CD4-positive, alpha-beta T cell (primary cell): ENCODE data around the gene FBN1. TPM values are rescaled to one million over a fixed set of nuclear protein-coding genes. Genes with fewer than 3 reads are reported as not detected.

ENCODE experiments used
- ATAC-seq: fragments of 200-7000 bp; cut with Tn5 transposase; one replicate; pipeline ENCODE4 v1.10.0; 2022; ENCODE audit warnings: mild to moderate bottlenecking; ENCODE audit not compliant: poor library complexity
- CTCF ChIA-PET: fragments of 350-600 bp; sonication (Branson Sonifier 250); formaldehyde crosslinking; loops from one replicate; lab custom pipeline; 2021; ENCODE audit warnings: antibody characterized with exemption, inconsistent platforms; lab: Charles Lee
- POLR2A ChIA-PET: fragments of 350-600 bp; sonication (Branson Sonifier 250); formaldehyde crosslinking; loops from one replicate; lab custom pipeline; 2021; ENCODE audit warnings: antibody characterized with exemption, inconsistent platforms; lab: Charles Lee
- DNase-seq, 14 experiments: peaks; one replicate each; pipeline ENCODE4 v3.0.0-alpha.2; 2013 to 2020; ENCODE audit warnings: mixed read lengths in 2 of 14
- H3K27ac ChIP-seq, 2 donors: one replicate each; pipeline versions ENCODE4 v1.5.1 to v1.7.0; 2013; ENCODE audit warnings: low read length in 2 of 2, low read depth in 1 of 2, mild to moderate bottlenecking in 1 of 2
- H3K27me3 ChIP-seq, 2 experiments: 1 replicate in 1 of 2; 2 replicates in 1 of 2; pipeline versions ENCODE4 v1.6.1 to v1.7.0; 2013; ENCODE audit warnings: low read length in 2 of 2, control low read depth in 1 of 2, mild to moderate bottlenecking in 1 of 2, moderate library complexity in 1 of 2; ENCODE audit not compliant: insufficient read depth in 2 of 2, control insufficient read depth in 1 of 2
- H3K36me3 ChIP-seq: one replicate; pipeline ENCODE4 v1.6.1; 2013; ENCODE audit warnings: low read length, control low read depth; ENCODE audit not compliant: insufficient read depth
- H3K4me1 ChIP-seq: one replicate; pipeline ENCODE4 v1.6.1; 2013; ENCODE audit warnings: low read length, control low read depth; ENCODE audit not compliant: insufficient read depth
- H3K4me3 ChIP-seq: one replicate; pipeline ENCODE4 v1.5.1; 2013; ENCODE audit warnings: mild to moderate bottlenecking, low read length, moderate library complexity
- H3K9me3 ChIP-seq, 2 experiments: 1 replicate in 1 of 2; 2 replicates in 1 of 2; pipeline versions ENCODE4 v1.6.1 to v1.7.0; 2013; ENCODE audit warnings: low read length in 2 of 2, mild to moderate bottlenecking in 2 of 2, control low read depth in 1 of 2, moderate library complexity in 1 of 2; ENCODE audit not compliant: control insufficient read depth in 1 of 2, insufficient read depth in 1 of 2
- H3K27ac Mint-ChIP-seq: one replicate; pipeline ENCODE4 v1.8.0; 2020; ENCODE audit warnings: mixed read lengths
- H3K27me3 Mint-ChIP-seq: one replicate; pipeline ENCODE4 v1.8.0; 2021; ENCODE audit warnings: mixed read lengths
- H3K36me3 Mint-ChIP-seq: one replicate; pipeline ENCODE4 v1.8.0; 2021; ENCODE audit warnings: low read depth, mixed read lengths
- H3K4me1 Mint-ChIP-seq: one replicate; pipeline ENCODE4 v1.8.0; 2021; ENCODE audit warnings: low read depth, mixed read lengths
- H3K4me3 Mint-ChIP-seq: one replicate; pipeline ENCODE4 v1.8.0; 2020; ENCODE audit warnings: mild to moderate bottlenecking, mixed read lengths
- H3K9me3 Mint-ChIP-seq: one replicate; pipeline ENCODE4 v1.8.0; 2020; ENCODE audit warnings: mixed read lengths
- CTCF ChIP-seq: fragments of 200-600 bp; IDR thresholded peaks from one replicate; pipeline ENCODE4 v1.8.0; 2022; ENCODE audit warnings: antibody characterized with exemption, mild to moderate bottlenecking
- intact Hi-C, 2 experiments: fragments of 100-400 bp; cut with DNase I in 1 of 2; cut with micrococcal nuclease in 1 of 2; formaldehyde crosslinking; loops; one replicate each; pipeline versions ENCODE4 v1.15.1 to v1.9.0; 2023 to 2025; cut with DNase I, micrococcal nuclease
- total RNA-seq, 174 experiments: library from RNA in 2 of 174; stranded (reverse) in 2 of 174; gene quantifications; one replicate each; pipeline ENCODE4 v1.2.3 and lab custom pipeline; 2021 to 2026

The FBN1 gene
- total RNA-seq, 2 experiments from 2014 or later = 0.11 to 0.25 TPM

- intact Hi-C loops = no loop called here
- H3K4me1 ChIP-seq = no peaks in the 10 kb centered on the region
- no peak overlapping the region for H3K27ac Mint-ChIP-seq
- peaks cover 6% of the 10 kb centered on the region for H3K9me3 Mint-ChIP-seq
- no peaks in the 10 kb centered on the region for H3K36me3 ChIP-seq
- H3K4me1 Mint-ChIP-seq = no peaks in the 10 kb centered on the region
- H3K27me3 Mint-ChIP-seq = no peaks in the 10 kb centered on the region
- H3K27me3 ChIP-seq = no peaks in the 10 kb centered on the region
- no peaks in the 10 kb centered on the region for H3K9me3 ChIP-seq
- no peaks in the 10 kb centered on the region for H3K36me3 Mint-ChIP-seq
- ATAC-seq = no peak
- CTCF ChIA-PET = no interaction called here
- DNase-seq = no peak
- POLR2A ChIA-PET = no interaction called here
- no peak overlapping the region for H3K4me3 Mint-ChIP-seq
- no peak for TF ChIP-seq CTCF
- H3K4me3 ChIP-seq = no peak overlapping the region
- H3K27ac ChIP-seq = no peak overlapping the region
Observed at GRCh38 chr15:48683991-48684765, 38.7 kb upstream of the FBN1 start.

DNA sequence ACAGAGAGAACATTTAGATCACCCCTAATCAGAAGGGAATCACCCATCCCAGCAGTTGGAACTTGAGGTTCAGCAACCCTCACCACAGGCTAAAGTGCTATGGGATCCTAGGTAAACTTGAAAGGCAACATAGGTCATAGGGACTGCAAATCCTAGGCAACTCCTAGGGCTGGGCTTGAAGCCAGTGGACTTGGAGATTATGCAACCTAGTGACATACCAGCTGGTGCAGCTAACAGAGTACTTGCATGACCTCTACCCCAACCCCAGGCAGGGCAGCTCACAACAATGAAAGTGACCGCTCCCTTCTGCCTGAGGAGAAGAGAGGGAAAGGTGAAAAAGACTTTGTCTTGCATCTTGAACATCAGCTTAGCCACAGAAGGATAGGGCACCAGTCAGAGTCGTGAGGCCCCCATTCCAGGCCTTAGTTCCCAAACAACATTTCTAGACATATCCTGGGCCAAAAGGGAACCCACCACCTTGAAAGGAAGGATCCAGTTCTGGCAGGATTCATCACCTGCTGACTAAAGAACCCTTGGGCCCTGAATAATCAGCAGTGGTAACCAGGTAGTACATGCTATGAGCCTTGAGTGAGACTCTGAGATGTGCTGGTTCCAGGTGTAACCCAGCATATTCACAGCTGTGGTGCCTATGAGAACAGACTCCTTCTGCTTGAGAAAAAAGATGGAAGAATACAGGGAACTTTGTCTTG is 37.6 kb upstream of the FBN1 start:
- Mint-ChIP-seq H3K4me3 (no peak overlapping the region), H3K9me3 (peaks cover 6% of the 10 kb centered on the region), H3K27ac (no peak overlapping the region), H3K4me1 (no peaks in the 10 kb centered on the region), H3K36me3 (no peaks in the 10 kb centered on the region), H3K27me3 (no peaks in the 10 kb centered on the region)
- Histone ChIP-seq H3K27ac (no peak overlapping the region), H3K27me3 (no peaks in the 10 kb centered on the region), H3K4me1 (no peaks in the 10 kb centered on the region), H3K9me3 (no peaks in the 10 kb centered on the region), H3K36me3 (no peaks in the 10 kb centered on the region), H3K4me3 (no peak overlapping the region)
- ChIA-PET CTCF (no interaction called here), POLR2A (no interaction called here)
- TF ChIP-seq CTCF = no peak
- ATAC-seq (no peak), DNase-seq (no peak)
- intact Hi-C loops = no loop called here

DNA sequence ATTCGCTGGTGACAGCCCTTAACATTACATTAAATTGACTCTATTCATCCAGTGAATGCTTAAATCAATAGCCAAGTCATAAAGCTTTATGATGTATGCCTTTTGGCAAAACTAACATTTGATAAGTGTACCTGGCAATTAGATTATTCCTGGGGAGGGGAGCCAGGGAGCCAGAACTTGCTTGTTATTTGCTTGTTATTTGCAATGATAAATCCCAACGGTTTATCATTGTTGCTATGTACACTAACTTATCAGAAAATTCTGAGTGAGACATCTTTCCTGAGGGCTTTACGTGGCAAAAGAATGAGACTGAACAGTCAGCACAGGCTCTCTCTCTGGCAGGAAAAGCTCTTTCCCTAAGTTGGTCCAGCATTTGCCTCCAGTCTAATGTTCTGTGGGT is 35.8 kb upstream of the FBN1 start:
- no peak overlapping the region for H3K4me3 Mint-ChIP-seq
- ATAC-seq = no peak
- no peaks in the 10 kb centered on the region for H3K36me3 ChIP-seq
- H3K27ac ChIP-seq = no peak overlapping the region
- no peak for DNase-seq
- H3K4me3 ChIP-seq = no peak overlapping the region
- no peaks in the 10 kb centered on the region for H3K4me1 Mint-ChIP-seq
- H3K9me3 ChIP-seq = no peaks in the 10 kb centered on the region
- H3K27ac Mint-ChIP-seq = no peak overlapping the region
- ChIA-PET POLR2A (no interaction called here), CTCF (no interaction called here)
- peaks cover 4% of the 10 kb centered on the region for H3K9me3 Mint-ChIP-seq
- intact Hi-C loops = no loop called here
- H3K36me3 Mint-ChIP-seq = no peaks in the 10 kb centered on the region
- TF ChIP-seq CTCF = no peak
- no peaks in the 10 kb centered on the region for H3K27me3 Mint-ChIP-seq
- no peaks in the 10 kb centered on the region for H3K4me1 ChIP-seq
- H3K27me3 ChIP-seq = no peaks in the 10 kb centered on the region
